Caki2 (cell line): Measurements from ENCODE around the gene IGSF23. TPM values are rescaled to one million over a fixed set of nuclear protein-coding genes. Genes with fewer than 3 reads are reported as not detected.
A peak's percentile ranks its signal among the peaks of the same experiment; 100 is the strongest.
"Not testable (repeated sequence)": the region's sequence is repeated elsewhere in the genome, so short reads cannot be mapped to it uniquely, and the experiment has no call there.

Experiments used
- DNase-seq: peaks from one replicate; pipeline ENCODE4 v3.0.0-alpha.2; 2015; ENCODE audit warnings: low read depth
- in situ Hi-C: cut with HindIII; loops from 2 replicates; pipeline ENCODE4 v1.10.0; 2016; ENCODE audit warnings: low sequenced_read_pairs, low pct_unique_long_range_greater_than_20kb, mixed read lengths
- total RNA-seq: library from RNA; depleted of rRNA; stranded (reverse); fragments of >200 nt; shearing (Covaris generic); gene quantifications from 2 replicates; pipeline ENCODE4 v1.2.3, GENCODE V29; 2014; ENCODE audit warnings: low replicate concordance; rRNA removed

Gene IGSF23
- total RNA-seq, 1 experiment from 2014 or later: not detected

- in situ Hi-C loops: no loop called here
- no peak for DNase-seq
Observed at GRCh38 chr19:44675521-44675920, 62.2 kb downstream of the IGSF23 start.

DNA sequence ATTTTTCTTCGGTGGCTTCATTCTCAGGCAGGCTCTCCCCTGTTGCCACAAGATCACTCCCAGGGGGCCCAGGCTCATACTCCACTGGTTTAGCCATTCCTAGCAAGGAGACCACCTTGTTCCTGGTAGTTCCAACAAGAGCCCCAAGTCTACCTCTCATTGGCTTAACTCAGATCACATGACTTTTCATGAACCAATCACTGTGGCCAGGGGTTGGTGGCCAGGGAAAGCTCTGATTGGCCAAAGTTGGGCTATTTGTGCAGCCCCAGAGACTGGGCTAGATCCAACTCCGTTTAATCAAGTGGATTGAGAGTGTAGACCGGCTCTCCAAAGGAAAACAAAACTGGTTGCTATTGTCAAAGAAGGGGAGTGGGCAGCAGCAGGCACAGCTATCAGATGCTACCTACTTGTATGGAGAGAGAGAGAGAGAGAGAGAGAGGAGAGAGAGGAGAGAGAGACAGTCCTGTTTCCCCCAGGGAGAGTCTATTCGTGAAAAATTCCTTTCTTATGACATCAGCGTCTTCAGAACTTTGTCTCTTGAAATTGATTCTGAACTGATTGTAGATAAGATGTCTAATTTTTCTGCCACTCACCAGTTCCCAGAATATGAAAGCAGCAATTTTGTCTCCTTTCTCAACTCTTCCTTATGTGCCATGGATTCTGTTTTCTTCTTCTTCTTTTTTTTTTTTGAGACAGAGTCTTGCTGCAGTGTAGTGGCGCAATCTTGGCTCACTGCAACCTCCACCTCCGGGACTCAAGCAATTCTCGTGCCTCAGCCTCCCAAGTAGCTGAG, 63.9 kb downstream of the IGSF23 start:
- in situ Hi-C loops: no loop called here
- DNase-seq: peak; percentile 79

DNA sequence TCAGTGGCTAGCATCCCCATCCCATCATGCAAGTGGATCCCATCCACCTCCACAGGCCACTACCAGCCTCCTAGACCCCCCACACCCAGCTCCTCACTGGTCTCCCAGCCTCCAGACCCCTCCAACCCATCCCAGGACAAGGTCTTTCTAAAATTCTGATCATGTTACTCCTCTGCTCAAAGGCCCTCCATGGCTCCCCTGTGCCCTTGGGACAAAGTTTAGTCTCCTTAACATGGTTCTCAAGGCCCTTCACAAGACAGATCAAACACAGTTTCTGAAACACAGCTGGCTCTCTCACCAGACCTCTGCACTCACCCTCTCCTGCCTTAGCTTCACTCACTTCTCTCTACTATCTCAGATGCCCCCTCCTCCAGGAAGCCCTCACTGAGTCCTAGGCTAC, 67.2 kb downstream of the IGSF23 start:
- DNase-seq: no peak
- in situ Hi-C loops: no loop called here

DNA sequence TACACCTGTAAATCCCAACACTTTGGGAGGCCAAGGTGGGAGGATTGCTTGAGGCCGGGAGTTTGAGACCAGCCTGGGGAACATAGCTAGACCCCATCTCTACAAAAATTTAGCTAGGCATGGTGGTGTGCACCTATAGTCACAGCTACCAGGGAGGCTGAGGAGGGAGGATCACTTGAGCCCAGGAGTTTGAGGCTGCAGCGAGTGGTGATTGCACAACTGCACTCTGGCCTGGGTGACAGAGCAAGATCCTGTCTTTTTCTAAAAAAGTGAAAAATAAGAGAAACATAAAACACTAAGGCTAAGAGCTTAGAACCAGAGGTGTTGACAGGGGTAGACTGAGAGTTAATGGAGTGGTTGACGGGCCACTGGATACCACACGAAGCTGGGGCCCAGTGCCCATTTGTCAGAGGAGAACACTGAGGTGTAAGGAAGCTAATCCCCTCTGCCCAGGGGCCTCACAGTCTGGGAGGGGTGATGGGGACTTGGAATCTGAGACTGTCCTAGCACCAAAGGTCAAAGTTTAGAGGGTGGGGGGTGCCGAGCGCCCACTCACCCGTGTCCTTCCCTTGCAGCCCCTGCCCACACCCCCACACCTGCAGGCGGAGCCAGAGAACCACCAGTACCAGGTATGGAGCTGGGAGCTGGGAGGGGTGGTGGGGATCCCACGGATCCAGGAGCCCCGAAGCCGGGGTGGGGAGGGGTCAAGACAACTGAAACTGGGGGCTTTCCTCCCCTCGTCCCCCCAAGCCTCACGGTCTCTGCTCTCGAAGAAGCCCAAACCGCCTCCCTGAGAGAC, 68.8 kb downstream of the IGSF23 start:
- in situ Hi-C loops: no loop called here
- DNase-seq: no peak

DNA sequence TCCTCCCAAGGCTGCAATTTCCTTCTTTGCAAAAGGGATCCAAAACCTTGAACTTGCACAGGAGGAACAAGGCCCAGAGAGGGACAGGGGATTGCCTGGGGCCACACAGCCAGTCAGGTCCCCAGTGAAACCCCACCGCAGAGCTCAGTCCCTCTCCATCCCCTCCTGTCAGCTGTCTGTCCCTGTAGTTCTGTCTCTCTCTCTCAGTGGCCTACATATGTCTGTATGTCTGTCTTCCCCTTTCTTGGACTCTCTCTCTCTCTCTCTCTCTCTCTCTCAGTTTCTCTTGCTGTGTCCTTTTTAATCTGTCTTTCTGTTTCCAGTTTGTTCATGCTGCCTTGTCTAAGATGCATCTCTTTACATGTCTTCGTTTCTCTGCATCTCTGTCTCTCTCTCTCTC, 69.4 kb downstream of the IGSF23 start:
- no peak for DNase-seq
- in situ Hi-C loops: no loop called here

DNA sequence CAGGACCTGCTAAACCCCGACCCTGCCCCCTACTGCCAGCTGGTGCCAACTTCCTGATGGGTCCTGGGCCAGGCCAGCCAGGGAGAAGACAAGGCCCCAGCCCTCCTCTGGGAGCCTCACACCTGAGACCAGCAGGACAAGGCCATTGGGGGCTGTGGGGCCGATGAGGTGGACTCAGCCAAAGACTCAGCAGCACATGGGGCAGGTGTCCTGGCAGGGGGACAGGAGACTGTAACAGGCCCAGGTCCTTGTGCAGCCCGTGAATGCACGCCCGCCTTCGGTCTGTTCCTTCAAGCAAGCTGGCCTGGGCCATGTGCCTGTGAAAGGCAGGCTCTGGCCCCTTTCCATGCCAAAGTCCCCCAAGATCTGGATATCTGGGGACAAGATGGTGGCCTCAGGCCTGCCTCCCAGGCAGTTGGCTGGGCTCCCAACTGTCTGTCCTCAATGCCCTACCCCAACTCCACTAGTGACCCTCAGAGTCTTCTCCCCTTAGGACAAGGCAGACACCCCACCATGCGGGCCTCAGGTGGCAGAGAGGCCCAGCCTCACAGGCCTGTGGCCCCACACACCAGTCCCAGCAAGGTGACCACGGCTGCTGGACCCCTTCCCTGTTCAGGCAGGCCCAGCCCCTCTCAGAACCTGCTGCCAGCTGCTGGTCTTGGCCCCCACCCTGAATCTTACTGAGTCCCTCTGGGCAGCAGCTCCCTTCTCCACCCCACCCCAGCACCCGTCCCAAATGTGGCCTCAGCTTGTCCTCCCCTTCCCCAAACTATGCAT, 70.3 kb downstream of the IGSF23 start:
- in situ Hi-C loops: no loop called here
- DNase-seq: no peak

DNA sequence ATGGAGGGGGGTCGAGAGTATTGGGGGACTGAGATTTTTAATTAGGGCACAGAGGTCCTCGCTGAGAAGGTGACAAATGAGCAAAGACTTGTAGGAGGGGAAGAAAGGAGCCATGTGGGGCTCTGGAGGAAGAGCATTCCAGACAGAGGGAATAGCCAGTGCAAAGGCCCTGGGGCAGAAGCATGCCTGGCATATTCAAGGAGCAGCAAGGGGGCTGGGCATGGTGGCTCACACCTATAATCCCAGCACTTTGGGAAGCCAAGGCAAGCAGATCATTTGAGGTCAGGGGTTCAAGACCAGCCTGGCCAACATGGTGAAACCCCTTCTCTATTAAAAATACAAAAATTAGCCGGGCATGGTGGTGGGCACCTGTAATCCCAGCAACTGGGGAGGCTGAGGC, 71.0 kb downstream of the IGSF23 start:
- in situ Hi-C loops: not testable (repeated sequence)

DNA sequence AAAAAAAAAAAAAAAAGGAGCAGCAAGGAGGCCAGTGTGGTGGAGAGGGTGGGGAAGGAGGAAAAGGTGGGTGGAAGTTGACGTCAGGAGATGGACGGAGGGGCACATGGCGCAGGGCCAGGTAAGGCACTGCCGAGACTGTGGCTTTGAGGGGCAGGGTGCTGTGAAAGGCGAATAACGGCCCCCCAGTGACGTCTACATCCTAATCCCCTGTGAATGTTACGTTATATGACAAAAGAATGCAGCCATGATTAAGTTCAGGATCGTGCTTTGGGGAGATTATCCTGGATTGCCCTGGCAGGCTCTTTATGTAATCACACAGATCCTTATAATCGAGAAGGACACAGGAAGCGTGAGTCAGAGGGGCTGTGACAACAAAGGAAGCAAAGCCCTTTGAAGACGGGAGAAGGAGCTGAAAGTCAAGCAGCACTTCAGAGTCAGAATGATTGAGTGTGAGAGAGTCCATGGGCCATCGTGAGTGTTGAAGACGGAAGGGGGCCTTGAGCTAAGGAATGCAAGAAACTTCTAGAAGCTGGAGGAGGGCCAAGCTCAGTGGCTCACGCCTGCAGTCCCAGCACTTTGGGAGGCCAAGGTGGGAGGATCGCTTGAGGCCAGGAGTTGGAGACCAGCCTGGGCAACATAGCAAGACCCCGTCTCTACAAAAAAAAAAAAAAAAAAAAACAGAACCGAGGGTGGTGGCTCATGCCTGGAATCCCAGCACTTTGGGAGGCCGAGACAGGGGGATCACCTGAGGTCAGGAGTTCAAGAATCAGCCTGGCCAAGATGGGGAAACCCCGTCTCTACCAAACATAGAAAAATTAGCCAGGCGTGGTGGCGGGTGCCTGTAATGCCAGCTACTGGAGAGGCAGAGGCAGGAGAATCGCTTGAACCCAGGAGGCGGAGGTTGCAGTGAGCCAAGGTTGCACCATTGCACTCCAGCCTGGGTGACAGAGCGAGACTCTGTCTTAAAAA, 71.8 kb downstream of the IGSF23 start:
- peak; percentile 58 for DNase-seq
- in situ Hi-C loops: no loop called here

More for the DNA sequence above, 71.0 kb downstream of the IGSF23 start:
- not testable (repeated sequence) for DNase-seq

GRCh38 chr19:44685877-44686276, 72.5 kb downstream of the IGSF23 start:
- in situ Hi-C loops: no loop called here
- peak; percentile 54 for DNase-seq

Other genes with a start within 250 kb of the IGSF23 start
- gene ZNF285, start 212.0 kb upstream of the IGSF23 start, total RNA-seq: 2.3 and 3.6 TPM in 2 replicates
- gene ZNF229, start 165.1 kb upstream of the IGSF23 start, total RNA-seq: 7.3 and 22.4 TPM in 2 replicates
- 3.4 and 9.6 TPM in 2 replicates for gene ZNF180, start 113.0 kb upstream of the IGSF23 start, total RNA-seq
- gene CEACAM20, start 83.9 kb upstream of the IGSF23 start, total RNA-seq: not detected in 2 replicates
- gene PVR, start 30.3 kb downstream of the IGSF23 start, total RNA-seq: 80.5 and 93.9 TPM in 2 replicates
- gene CEACAM19, start 57.9 kb downstream of the IGSF23 start, total RNA-seq: not detected in 2 replicates
- not detected in 2 replicates for gene CEACAM16, start 85.6 kb downstream of the IGSF23 start, total RNA-seq
- gene BCL3, start 135.1 kb downstream of the IGSF23 start, total RNA-seq: 0.95 and 4.2 TPM in 2 replicates
- not detected in 2 replicates for gene CBLC, start 164.3 kb downstream of the IGSF23 start, total RNA-seq
- 67.7 and 79.1 TPM in 2 replicates for gene BCAM, start 195.5 kb downstream of the IGSF23 start, total RNA-seq
- 90.0 and 91.5 TPM in 2 replicates for gene NECTIN2, start 232.7 kb downstream of the IGSF23 start, total RNA-seq